HG02588 (cell line): ENCODE measurements around the gene HM13.
"Not testable (repeated sequence)": the region's sequence is repeated elsewhere in the genome, so short reads cannot be mapped to it uniquely, and the experiment has no call there.

ENCODE experiments used
- ATAC-seq: cut with Tn5 transposase; IDR thresholded peaks from one replicate; pipeline ENCODE4 v1.9.1; 2021; ENCODE audit warnings: mild to moderate bottlenecking, moderate library complexity; ENCODE audit not compliant: unreplicated experiment

The HM13 gene

DNA sequence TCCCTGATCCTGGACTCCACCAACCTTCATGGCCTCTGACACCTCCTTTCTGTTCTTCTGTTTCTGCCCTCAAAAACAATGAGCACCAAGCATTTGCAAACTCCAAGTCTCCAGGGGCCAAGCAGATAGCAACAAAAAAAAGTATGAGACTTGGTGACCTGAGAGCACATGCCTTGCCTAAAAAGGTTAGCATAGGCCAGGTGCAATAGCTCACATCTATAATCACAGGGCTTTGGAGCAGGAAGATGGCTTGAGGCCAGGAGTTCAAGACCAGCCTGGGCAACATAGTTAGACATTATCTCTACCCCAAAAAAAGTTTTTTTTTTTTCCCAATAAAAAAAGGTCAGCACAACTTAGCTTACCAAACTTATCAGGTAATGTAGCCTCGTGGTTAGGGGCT lies 13.7 kb upstream of the HM13 start:
- ATAC-seq: no peak

DNA sequence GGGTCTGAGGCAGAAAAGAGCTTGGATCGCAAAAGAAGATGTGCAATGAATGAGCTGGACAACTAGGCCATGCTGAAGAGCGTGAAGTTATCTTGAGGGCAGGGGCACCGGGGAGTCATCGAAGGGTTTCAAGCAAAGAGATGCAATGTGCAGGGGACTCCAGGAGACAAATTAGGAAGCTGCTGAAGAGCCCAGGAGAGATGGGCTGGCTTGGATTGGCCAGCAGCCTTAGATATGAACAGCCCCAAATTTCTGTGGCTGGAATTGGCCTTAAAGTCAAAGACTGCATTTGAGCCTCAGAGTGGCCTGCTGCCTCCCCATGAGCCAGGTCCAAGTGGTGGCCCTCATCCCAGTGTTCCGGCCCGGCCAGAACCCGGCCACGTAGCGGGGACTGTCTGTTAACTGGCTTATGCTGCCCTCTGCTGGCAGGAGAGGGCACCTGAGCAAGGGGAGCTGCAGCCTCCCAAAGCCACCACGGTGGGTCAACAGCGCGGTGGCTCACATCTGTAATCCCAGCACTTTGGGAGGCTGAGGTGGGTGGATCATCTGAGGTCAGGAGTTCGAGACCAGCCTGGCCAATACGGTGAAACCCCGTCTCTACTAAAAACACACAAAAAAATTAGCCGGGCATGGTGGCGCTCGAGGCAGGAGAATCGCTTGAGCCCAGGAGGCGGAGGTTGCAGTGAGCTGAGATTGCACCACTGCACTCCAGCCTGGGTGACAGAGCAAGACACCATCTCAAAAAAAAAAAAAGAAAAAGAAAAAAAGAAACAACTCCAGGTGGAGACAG lies 11.2 kb upstream of the HM13 start:
- ATAC-seq: peak; percentile 80

DNA sequence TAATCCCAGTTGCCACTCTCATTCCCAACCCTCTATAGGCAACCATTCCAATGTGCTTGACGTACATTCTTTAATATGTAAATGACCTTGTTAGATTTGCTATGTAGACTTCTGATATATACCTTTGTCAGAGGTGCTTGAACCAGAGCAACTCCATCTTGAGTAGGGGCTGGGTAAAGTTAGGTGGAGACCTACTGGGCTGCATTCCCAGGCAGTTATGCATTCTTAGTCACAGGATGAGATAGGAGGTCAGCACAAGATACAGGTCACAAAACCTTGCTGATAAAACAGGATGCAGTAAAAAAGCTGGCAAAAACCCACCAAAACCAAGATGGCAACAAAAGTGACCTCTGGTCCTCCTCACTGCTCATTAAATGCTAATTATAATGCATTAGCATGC lies 8.3 kb upstream of the HM13 start:
- ATAC-seq: no peak

DNA sequence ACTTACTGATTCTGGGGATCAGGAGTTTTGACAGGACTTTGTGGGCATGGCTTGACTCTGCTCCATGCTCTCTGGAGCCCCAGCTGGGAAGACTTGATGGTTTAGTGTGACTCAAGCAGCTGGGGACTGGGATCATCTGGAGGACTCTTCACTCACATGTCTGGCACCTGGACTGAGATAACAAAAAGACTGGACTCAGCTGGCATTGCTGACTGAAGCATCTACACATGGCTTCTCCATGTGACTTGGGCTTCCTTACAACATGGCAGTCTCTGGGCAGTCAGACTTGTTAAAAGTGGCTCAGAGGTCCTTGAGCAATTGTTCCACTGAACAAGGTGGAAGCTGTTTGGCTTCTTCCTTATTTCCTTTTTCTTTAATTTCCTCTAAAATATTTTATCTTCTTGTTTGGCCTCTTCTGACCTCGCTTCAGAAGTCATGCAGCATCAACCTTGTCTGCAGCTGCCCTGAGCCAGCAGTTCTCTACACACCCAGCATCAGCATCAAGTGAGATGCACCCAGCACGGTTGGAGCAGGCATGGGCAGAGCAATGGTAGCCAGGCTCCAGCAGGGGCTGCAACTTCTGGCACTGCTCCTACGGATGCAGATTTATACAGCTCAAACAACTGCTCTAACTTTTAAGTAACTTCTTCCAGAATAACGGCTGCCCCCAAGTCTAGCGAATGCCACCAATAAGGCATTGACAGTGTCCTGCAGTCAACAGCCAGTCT lies 5.6 kb upstream of the HM13 start:
- no peak for ATAC-seq

DNA sequence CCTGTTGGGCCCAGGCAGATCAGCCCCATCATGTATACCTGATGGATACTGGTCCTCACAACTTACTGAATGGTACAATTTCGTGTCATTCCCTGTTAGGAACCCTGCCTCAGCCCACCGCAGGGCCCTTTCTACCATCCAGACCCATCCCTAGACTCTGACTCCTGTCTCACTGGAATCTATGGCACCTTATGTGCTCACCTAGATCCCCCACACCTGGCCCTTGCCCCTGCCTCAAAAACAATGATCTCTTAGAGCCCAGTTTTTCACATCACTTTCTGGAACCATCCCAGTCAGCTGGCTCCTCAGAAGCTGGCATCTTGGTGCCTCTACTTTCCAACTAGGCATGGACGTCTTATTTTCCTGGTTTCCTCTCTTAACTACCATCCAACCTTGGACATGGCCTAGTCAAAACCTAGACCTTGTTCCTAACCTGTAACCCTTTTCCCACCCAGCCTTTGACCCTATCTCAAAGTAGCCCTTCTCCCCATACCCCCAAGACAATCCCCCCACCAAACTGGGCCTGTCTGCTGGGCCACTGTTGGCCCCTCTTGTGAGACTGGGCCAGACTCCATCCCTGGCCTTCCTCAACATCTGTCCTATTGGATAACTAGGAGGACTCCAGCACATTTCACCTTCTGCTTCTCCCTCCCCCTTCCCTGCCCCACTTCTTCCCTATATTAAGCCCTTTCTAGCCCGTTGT lies 981 bp downstream of the HM13 start:
- no peak for ATAC-seq

DNA sequence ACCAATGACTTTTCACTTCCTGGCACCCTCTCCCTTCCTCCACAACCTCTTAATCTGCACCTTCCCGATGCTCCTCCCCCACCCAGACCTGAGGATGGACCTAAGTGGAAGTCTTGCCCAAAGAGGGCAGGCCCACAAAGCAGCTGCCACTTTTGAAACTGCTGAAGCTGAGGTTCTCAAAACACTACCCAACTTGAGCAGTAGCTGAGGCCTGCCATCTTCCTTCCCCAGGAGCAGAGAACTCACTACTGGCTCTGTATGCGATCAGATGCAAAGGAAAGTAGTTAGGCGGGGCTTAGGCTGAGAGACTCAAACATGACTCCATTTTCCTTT lies 1.5 kb downstream of the HM13 start:
- no peak for ATAC-seq

DNA sequence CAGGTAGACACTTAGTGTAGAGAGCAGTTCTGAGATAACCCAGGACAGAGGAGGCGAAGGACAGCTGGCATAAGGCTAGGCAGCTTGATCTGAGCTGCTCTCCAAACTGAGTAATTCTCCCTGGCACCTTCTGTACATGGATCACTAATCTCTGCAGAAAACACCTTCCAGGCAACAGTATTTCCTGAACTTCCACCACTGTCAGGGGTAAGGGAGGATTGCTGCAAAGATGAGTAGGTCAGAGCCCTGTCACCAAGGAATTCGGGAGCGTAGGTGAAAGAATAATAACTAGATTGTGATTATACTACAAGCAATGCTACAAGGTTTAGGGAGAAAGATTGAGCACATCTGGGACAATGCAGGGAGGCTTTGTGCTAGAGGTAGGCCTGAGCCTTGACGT lies 1.9 kb downstream of the HM13 start:
- no peak for ATAC-seq

DNA sequence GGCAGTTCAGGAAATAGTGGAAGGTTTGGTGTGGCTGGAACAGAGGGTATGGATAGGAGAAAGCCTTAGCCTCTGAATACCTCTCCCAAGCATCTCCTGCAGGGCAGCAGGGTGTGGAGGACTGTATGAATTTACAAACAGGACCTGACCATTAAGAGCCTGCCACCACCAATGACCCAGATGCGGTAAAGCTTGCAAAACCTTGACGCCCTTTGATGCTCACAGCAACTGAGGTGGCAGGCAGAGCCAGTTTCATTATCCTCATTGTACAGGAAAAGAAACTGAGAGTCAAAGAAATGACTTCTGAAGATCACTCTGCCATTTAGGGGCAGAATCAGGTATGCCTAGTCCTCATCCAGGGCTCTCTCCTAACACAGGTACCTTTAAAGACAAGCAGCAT lies 2.4 kb downstream of the HM13 start:
- ATAC-seq: no peak

DNA sequence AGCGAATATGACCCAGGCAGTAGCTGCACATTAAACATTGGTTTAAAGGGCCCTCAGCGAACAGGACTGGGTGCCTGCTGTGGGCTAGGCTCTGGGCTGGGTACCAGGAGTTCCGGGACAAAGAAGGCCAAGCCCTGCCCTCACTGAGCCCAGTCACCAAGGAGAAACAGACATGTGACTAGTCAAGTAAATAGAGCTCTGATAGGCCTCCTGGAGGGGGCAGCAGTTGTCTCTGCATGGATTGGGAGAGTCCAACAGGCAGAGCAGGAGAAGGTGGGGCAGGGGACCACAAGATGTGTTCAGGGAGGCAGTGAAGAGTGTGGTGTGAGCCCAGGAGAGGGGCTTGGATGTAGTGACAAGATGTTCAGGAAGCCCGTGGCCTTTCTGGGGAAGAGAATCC lies 3.1 kb downstream of the HM13 start:
- ATAC-seq: no peak

DNA sequence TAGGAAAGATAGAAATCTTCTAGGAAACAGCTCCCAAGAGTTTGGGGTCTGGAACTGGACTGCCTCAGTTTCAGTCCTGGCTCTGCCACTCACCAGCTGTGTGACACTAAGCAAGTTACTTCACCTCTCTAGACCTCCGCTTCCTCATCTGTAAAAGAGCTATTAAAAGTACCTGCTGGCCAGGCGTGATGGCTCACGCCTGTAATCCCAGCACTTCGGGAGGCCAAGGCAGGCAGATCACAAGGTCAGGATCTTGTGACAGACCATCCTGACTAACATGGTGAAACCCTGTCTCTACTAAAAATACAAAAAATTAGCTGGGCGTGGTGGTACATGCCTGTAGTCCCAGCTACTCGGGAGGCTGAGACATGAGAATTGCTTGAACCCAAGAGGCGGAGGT lies 7.0 kb downstream of the HM13 start:
- not testable (repeated sequence) for ATAC-seq

DNA sequence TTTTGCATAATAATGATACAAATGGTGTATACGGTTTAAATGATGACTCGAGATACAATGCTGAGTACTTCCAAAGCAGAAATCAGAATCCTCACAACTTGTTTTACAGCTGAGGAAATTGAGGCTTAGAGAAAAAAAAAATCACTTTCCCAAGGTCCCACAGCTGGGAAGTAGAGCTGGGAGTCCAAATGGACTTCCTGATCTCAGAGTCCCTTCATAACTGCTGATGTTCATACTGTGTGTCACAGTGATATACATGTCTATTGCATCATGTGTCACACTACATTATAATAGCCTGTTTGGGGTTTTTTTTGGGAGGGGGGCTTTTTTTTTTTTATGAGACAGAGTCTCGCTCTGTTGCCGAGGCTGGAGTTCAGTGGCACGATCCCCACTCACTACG lies 8.5 kb downstream of the HM13 start:
- ATAC-seq: no peak

DNA sequence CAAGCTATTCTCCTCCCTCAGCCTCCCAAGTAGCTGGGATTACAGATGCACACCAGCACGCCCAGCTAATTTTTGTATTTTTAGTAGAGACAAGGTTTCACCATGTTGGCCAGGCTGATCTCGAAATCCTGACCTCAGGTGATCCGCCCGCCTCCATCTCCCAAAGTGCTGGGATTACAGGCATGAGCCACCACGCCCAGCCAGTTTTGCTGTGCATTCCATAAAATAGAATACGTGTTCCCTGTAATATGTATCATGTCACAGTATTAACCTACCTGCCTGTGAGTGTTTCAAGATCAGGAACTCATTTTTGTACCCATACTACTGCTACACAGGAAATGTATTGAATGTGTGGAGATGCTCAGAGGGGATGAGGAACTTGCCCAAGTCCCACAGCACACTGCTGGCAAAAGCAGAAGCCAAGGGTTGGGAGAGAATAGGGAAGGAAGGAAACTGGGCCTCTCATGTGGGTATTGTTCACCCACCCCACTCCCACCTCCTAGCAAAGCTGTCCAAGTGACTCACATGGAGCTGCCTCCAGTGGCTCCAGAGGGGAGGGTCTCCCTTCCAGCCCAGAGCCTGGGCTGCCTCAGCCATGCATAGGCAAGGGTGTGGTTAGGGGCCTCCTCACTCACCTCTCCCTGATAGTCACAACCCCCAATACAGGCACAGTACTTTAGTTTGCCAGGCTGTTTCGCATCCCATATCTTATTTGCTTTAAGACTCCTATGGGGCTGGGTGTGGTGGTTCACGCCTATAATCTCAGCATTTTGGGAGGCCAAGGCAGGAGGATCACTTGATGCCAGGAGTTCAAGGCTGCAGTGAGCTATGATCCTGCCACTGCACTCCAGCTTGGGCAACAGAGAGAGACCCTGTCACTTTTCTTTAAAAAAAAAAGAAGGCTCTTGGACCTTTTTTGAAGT lies 9.4 kb downstream of the HM13 start:
- no peak for ATAC-seq

DNA sequence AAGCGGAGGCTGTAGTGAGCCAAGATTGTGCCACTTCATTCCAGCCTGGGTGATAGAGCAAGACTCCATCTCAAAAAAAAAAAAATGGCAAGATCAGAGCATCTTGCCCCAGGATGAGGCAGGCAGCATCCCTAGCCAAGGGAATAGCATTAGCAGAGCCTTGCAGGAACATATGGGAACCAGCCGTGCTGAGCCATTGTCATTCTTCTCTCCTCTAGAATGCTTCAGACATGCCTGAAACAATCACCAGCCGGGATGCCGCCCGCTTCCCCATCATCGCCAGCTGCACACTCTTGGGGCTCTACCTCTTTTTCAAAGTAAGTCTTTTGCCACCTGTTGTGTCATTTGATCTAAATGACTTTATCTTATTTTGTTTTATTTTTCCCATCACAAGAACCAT lies 13.0 kb downstream of the HM13 start:
- ATAC-seq: no peak

DNA sequence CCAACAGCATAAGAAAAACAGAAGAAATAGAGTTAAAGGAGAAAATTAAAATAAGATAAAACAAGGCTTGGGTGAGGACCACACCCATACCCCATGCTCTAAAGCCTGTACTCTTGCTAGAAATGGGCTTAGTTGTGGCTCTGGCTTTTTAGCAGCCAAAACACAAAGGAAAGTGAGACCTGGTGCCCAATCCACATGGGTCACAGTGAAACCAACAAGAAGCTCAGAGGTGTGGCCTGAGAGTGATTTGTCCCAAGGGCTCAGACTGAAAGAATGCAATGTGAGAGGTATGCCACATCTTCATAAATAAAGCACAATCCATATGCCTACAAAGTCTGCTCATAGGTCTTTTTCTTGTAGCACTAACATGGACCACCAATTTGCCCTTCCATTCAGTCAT lies 21.1 kb downstream of the HM13 start:
- no peak for ATAC-seq

DNA sequence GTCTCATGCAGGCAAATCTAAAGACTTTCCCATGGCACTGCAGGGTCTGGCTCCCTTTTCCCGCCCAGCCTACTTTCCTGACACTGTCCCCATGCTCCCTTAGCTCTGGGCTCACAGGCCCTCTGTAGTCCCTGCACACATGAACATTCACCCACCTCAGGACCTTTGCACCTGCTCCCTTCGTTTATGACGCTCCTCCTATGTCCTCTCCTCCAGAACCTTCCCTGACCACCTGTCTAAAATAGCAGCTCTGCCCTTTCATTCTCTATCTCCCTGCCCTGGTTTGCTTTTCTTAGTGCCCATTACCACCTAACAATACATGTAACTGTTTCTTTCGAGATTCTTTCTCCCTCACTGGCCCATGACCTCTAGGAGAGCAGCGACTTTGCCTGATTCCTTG lies 22.3 kb downstream of the HM13 start:
- no peak for ATAC-seq

DNA sequence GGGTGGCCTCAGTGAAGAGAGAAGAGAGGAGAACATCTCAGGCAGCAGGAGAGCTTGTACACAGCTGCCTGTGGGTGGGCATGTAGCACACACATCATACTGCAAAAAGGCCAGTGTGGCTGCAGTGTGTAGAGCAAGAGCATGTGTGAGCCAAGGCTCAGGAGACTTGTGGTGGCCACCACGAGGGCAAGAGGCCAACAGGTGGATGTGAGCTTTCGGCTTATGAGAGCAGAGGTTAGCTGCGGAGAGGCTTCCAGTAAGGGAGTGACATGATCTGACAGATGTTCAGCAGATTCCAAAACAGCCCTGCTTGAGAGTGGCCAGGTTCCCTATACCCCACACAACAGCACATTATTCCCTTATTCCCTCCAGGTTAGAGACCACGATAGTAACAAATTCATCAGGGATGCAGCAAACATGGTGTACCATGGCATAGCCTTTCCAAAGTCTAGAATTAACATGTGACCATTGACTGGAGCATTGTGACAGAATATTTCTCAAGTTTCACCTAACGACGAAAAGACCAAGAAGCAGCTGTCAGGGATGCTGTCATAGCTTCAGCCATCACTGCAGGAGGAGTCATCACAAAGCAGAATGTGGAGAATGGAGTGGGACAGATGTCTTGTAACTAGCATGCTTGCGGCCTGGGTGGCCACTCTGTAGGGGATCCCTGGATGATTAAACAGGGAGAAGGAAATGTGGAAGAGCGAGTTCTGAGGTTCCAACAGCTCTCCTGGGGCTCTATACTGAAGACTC lies 23.1 kb downstream of the HM13 start:
- ATAC-seq: no peak

DNA sequence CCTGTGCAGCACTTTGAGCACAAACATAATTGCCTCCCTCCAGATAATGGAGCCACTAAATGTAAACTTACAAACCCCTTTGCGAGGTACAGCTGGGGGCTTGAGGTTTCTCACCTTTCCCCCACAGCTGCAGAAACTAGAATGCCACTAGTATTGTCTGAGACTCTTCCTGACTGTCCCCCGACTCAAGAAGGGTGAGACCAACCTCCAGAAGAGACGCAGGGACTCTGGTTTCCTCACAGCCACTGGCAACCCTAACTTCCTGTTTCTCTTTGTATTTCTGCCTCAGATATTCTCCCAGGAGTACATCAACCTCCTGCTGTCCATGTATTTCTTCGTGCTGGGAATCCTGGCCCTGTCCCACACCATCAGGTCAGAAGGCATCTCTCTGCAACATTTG lies 23.6 kb downstream of the HM13 start:
- ATAC-seq: no peak

DNA sequence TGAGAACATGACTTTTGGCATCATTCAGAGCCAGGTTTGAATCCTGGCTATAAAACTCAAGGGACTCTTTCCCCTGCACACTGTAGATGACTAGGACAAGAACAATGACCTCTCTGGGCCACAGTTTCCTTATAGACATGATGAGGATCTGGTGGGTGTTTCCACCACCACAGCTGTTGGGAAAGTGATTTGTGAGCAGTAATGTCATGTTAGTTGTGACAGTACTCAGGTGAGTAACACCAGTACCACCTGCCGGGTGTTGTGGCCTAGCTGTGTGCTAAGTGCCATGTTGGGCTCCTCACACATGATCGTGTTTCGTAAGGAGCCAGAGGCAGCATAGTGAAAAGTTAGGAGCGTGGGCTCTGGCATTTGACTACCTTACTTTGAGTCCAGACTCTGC lies 24.1 kb downstream of the HM13 start:
- no peak for ATAC-seq

DNA sequence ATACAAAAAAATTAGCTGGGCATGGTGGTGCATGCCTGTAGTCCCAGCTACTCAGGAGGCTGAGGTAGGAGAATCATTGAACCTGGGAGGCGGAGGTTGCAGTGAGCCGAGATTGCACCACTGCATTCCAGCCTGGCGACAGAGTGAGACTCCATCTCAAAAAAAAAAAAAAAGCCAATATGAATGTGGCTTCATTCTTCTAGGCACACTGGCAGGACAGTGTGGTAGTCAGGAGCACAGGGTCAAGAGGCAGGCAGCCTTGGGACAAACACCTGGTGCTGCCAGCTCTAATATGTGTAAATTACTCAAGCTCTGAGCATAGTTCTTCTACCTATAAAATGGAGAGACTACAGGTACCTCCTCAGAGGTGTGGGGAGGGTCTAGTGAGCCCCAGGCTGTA lies 25.4 kb downstream of the HM13 start:
- not testable (repeated sequence) for ATAC-seq

DNA sequence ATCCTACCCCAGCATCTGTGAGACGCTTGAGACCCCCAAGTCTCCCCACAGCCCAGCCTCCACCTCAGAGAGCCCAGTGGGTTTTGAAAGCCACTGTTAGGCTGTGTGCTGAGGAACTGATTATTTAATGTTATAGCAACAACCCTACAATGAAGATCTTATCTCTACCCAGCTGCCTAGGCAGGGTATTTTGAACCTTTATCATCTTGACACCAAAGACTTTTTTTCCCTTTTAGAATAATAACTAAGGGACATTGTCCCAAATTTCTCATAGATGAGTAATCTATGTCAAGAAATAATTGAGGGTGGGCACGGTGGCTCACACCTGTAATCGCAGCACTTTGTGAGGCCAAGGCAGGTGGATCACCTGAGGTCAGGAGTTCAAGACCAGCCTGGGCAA lies 26.2 kb downstream of the HM13 start:
- ATAC-seq: no peak
